HG03196 (cell line): ENCODE measurements around the gene AXL.
"Not testable (repeated sequence)": the region's sequence is repeated elsewhere in the genome, so short reads cannot be mapped to it uniquely, and the experiment has no call there.

ENCODE experiments used
- ATAC-seq: cut with Tn5 transposase; IDR thresholded peaks from one replicate; pipeline ENCODE4 v1.9.1; 2021; ENCODE audit not compliant: unreplicated experiment

The AXL gene

DNA sequence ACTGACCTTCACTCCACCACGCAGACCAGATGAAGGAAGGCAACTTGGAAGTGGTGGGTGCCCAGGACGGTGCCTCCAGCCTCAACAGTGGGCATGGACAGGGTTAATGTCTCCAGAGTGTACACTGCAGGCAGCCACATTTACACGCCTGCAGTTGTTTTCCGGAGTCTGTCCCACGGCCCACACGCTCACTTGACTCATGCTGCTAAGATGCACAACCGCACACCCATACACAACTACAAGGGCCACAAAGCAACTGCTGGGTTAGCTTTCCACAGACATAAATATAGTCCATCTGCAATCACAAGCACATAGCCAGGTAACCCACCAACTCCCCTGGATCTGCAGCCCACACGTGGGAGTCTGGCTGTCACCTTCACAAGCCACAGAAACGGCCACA lies 12.6 kb upstream of the AXL start:
- no peak for ATAC-seq

DNA sequence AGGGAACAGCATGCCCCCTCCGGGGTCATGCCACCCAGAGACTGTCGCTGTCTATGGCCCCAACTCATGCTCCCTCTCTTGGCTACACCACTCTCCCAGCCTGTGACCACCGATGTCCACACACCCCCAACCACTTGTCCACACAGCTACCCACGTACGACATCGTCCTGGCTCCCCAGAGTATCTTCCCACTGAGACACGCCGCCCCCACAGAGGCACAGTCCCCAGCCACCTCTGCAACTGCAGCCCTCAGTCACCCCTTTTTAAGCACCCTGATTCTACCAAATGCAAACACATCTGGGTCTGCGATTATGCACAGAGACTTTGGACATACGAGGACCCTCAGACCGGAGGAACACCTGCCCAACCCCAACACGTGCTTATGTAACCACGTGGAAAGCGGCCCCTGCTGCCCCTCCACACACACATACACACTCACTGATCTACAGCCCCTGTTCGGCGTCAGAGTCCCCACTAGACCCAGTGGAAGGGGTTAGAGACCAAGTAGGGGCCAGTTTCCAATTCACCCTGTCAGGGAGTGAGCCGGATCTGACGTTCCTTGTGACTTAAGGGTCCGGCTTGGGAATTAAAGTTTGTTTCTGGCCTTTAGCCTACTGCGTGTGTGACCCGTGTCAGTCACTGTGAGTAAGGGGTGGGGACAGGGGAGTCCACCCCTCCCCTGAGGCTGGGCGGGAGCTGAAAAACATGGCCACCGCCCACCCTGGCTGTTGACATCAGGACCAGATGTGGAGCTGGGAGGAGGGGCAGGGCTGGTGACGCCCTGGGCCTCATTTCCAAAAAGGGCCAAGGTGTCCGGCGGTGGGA lies 11.9 kb upstream of the AXL start:
- no peak for ATAC-seq

DNA sequence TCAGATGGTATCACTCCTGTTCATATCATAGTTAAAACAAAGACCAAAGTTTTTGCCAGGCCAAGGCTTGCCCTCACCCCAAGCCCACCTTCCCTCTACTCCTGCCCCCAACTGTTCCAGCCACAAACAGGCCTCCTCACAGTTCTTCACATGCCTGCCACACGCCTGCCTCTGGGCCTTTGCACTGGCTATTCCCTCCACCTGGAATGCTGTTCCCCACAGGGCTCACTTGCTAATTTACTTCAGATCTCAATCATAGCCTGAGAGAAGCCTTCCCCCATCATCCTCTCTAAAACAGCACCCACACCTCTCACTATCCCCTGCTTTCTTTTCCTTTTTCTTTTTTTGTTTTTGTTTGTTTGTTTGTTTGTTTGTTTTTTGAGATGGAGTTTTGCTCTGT lies 4.9 kb upstream of the AXL start:
- no peak for ATAC-seq

DNA sequence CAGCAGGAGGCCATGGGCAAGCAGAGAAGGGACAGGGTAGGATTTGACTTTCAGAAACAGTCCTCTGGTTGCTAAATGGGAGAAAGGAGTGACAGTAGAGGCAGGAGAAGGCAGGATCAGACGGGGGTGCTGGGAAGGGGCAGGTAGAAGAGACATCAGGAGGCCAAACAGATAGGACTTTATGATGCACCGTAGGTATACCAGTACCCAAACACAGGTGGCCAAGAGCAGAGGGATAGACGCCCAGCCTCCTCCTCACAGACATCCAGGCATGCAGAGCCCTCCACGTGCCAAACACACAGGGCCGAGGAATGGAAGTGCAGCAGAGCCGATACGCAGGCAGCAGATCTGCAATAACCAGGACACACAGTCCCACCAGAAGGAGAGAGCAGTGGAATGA lies 1.3 kb upstream of the AXL start:
- ATAC-seq = no peak

DNA sequence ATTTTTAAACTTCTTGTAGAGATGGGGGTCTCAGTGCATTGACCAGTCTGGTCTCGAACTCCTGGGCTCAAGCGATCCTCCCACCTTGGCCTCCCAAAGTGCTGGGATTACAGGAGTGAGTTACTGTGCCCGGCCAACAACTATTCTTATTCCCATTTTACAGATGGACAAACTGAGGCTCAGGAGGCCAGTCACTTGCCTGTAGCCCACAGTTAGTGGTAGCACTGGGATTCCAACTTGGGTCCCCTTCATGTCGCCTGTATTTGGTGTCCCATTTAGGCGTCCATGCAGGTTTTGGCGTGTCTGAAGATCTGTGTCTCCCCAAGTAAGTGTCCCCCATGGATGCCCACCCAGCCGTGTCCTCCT lies 791 bp upstream of the AXL start:
- ATAC-seq = no peak

DNA sequence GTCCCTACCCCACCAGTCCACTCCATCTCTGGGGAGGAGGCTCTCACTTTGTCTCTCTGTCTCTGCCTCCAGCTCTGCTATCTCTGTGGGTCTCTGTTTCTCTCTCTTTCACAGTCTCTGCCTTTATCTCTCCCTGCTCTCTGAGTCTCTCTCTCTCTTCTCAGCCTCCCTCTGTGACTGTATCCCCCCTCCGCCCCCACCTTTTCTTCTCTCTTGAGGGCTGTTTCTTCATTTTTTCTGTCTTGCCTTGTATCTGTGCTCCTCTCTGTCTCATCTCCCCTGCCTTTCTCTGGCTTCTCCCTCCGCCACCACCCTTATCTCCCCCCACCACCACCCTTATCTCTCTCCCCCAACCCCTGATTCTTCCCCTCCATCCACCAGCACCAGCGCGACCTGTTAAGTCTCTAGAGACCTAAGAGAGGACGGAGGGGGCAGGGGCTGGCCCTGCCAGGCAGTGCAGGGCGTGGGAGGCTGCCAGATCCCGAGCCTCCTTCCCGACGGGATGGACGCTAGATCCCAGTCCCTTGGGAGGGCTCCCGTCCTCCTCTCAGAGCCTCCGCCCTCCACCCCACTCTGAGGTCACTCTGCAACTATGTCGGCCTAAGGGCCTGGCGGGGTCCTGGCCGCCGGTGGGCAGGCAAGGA lies 1.0 kb downstream of the AXL start:
- no peak for ATAC-seq

GRCh38 chr19:41220811-41221210 lies 1.8 kb downstream of the AXL start:
- ATAC-seq = no peak

DNA sequence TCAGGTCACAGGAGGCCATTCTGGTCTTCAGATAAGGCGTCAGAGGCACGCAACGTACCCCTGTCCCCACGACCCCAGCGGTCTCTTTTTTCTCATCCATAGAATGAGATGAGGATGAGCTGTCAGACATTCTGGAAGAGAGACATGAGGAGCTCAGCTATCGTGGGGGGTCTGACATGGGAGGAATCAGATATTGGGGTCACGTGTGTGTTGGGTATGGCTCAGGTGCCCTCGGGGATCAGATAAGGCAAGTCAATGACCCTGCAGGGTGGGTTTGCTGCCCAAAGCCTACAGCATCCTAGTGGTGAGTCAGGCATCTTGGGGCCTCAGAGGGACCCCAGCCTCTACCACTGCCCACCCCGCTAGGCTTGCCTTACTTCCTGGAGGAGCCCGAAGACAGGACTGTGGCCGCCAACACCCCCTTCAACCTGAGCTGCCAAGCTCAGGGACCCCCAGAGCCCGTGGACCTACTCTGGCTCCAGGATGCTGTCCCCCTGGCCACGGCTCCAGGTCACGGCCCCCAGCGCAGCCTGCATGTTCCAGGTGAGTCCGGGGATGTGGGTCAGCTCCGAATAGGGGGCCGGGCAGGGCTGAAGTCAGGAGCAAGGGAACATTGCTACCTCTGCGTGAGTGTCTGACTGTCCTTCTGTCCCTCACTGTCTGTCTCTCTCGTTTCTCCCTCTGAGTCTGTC lies 2.6 kb downstream of the AXL start:
- no peak for ATAC-seq

DNA sequence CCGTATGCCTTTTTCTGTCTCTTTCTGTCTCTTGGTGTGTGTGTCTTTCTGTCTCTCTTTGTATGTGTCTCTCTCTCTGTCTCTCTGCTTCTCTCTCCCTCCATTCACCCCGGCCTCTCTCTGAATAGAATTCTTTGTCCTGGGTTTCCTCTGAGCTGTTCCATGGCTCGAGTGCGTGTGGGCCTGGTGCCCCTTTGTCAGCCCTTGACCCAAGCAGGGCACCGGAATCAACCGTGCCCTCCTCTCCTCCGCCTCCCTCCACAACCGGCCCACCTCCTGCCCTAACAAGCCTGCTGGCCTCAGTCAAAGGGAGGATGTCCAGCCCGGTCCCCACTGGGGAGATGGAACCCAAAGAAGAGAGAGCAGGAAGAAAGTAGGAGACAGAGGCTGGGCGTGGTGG lies 3.2 kb downstream of the AXL start:
- no peak for ATAC-seq

DNA sequence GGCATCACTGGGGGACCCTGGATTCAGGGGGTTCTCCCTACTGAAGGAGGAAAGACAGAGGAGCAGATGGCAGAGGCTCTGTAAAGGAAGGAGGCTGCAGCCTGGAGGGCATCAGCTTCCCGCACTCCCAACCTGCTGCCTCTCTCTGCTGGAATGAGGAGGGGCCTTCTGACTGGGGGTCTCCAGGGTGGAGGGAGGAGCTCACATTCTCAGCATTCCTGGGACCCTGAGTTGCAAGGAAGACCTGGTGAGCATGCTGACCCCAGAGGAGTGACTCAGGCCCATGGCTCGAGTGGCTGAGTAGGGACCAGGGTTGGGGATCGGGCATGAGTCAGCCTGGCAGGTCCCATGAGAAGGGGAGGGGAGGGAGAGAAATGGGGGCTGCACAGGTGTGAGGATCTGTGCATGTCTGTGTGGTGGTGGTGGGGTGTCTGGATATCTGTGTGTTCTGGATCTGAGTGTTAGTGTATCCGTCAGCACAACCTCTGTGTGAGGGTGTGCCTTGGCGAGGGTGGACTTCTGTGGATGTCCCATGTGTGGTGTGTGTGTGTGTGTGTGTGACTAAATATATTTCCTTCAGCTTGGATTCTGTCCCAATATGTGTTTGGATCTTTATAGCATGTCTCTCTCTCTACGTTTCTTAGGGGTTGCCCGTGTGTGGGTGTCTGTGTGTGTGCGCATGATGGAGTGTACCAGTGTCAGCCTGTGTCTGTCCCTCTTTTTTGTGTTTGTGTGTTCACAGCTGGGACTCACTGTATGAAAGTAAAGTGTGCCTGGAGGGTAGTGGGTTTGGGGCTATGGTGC lies 4.6 kb downstream of the AXL start:
- no peak for ATAC-seq

GRCh38 chr19:41224632-41225031 lies 5.6 kb downstream of the AXL start:
- ATAC-seq = no peak

- ATAC-seq = no peak
These were observed 6.4 kb downstream of the AXL start for GRCh38 chr19:41225238-41226052.

DNA sequence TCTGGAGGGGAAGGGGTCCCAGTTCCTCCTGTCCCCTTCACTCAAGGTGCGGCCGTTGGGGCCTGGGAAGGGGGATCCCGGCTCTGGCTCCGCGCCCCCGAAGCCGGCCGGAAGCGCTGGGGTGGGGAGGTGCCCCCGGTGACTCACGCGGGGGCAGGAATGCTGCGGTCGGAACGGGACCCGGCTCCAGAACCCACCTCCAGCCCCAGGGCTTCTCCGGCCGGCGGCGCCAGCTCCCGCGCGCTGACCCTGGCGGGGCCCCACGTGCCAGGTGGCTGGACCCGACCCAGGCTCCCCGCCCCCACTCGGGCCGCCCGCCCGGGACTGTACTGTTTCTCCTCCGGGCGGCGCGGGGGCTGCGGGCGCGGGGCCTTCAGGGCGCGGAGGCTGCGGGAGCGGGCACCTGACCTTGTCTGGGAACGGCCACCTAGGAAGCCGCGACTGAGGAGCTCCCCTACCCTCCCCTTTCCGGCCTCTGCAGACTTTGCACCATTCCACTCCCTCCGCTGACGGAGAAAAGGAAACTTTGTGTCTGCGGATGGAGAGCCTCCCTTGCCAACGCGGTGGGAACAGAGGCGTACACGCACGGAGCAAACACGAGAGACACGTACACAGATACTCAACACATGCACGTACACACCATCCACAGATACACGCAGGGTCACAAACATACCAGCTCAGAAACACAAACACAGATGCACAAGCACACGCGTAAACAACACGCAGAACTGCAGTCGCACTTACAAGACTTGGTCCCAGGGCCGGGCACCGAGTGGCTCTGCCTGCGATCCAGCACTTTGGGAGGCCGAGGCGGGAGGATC lies 7.2 kb downstream of the AXL start:
- no peak for ATAC-seq

- no peak for ATAC-seq
These were observed 7.9 kb downstream of the AXL start for GRCh38 chr19:41226874-41227390.

DNA sequence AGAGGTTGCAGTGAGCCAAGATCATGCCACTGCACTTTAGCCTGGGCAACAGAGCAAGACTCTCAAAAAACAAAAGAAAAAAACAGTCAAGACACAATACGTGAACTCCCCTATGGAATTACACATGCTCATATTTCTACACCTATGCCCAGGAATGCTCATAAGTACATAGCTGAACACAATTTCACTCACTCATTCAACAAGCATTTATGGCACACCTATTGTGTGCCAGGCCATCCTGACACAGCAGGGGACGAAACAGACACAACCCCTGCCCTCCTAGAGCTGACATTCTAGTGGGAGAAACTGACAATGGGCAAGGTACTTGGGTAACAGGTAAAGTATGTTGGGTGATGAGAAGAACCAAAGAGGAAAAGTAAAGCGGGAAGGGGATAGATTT lies 9.5 kb downstream of the AXL start:
- no peak for ATAC-seq

- not testable (repeated sequence) for ATAC-seq
These were observed 10.3 kb downstream of the AXL start for GRCh38 chr19:41229338-41229737.

DNA sequence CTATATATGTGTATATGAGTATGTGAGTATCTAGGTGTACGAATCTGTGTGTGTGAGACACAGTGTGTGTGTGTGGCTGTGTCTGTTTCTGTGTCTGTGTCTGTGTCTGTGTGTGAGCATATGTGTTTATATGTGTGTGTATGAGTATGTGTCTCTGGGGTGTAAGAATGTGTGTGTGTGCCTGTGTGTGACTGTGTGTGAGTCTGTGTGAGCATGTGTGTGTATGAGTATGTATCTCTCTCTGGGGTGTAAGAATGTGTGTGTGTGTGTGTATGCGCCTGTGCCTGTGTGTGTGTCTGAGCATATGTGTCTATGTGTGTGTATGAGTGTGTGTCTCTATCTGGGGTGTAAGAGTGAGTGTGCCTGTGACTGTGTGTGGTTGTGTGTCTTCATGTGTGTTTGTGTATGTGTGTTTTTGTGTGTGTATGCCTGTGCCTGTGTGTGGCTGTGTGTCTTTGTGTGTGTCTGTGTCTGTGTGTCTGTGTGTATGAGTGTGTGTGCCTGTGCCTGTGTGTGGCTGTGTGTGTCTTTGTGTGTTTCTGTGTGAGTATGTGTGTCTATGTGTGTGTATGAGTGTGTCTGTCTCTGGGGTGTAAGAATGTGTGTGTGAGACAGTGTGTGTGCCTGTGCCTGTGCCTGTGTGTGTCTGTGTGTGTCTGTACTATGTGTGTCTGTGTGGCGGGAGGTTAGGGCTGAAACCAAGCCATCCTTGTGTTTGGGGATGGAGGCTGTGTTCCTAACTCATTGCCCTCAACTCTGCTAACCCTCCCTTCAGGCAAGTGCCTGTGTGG lies 11.2 kb downstream of the AXL start:
- no peak for ATAC-seq

GRCh38 chr19:41232686-41233085 lies 13.7 kb downstream of the AXL start:
- ATAC-seq = no peak
